MG63 (cell line): ENCODE data around the gene PRXL2A. TPM values are rescaled to one million over a fixed set of nuclear protein-coding genes. Genes with fewer than 3 reads are reported as not detected.
"Not testable (repeated sequence)": the region's sequence is repeated elsewhere in the genome, so short reads cannot be mapped to it uniquely, and the experiment has no call there.

Source experiments
- DNase-seq: peaks from one replicate; pipeline ENCODE4 v3.0.0-alpha.2; 2020
- H3K27me3 ChIP-seq: fragments of 250-450 bp; sonication (Bioruptor Pico); 2 replicates; pipeline ENCODE4 v1.5.1; 2020; ENCODE audit warnings: mild to moderate bottlenecking, moderate library complexity
- H3K36me3 ChIP-seq: fragments of 250-450 bp; sonication (Bioruptor Pico); 2 replicates; pipeline ENCODE4 v1.5.1; 2020; ENCODE audit warnings: mild to moderate bottlenecking, moderate library complexity
- H3K4me3 ChIP-seq: fragments of 250-450 bp; sonication (Bioruptor Pico); 2 replicates; pipeline ENCODE4 v1.5.1; 2020; ENCODE audit warnings: mild to moderate bottlenecking, moderate library complexity
- H3K9me3 ChIP-seq: fragments of 250-450 bp; sonication (Bioruptor Pico); 2 replicates; pipeline ENCODE4 v1.5.1; 2020; ENCODE audit warnings: mild to moderate bottlenecking, moderate library complexity
- total RNA-seq: library from RNA; depleted of rRNA; stranded (reverse); fragments of >200 nt; shearing (Covaris generic); gene quantifications from 2 replicates; pipeline ENCODE4 v1.2.3, GENCODE V29; 2014; ENCODE audit warnings: low replicate concordance; rRNA removed

PRXL2A gene
- total RNA-seq, 1 experiment from 2014 or later = 2.6 TPM

DNA sequence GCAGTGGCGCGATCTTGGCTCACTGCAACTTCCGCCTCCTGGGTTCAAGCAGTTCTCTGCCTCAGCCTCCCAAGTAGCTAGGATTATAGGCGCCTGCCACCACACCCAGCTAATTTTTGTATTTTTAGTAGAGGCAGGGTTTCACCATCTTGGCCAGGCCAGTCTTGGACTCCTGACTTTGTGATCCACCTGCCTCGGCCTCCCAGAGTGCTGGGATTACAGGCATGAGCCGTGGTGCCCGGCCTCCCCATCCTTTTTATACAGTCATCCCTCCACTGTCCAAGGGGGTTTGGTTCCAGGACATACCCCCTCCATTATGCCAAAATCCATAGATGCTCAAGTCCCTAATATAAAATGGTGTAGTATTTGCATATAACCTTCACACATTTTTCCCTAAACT lies 67.3 kb downstream of the PRXL2A start:
- H3K4me3 ChIP-seq, H3K36me3 ChIP-seq, DNase-seq, H3K27me3 ChIP-seq: not testable (repeated sequence)
- peaks cover 13% of the 10 kb centered on the region for H3K9me3 ChIP-seq

- Histone ChIP-seq H3K27me3 (no peaks in the 10 kb centered on the region), H3K9me3 (peaks cover 13% of the 10 kb centered on the region), H3K4me3 (no peak overlapping the region), H3K36me3 (peaks cover 7% of the 10 kb centered on the region)
- no peak for DNase-seq
Observed at GRCh38 chr10:80476685-80477084, 68.3 kb downstream of the PRXL2A start.

DNA sequence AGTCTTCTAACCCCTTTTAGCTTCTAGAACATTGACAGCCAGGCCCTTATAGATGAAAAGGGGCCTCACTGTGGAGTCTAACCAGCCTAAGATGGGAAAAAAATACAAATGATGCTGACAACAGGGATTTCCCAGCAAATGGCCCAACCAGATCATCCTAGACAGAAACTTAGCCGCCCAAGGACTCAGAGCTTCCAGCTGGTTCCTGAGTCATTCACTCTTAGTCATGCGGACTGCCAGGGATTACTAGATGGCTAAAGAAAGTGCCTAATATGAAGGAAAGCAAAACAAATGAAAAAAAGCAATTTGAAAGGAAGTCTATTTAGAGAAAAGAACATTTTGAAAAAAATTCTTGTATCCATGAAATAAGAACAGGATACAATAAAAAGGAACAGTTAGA lies 69.5 kb downstream of the PRXL2A start:
- H3K9me3 ChIP-seq = peaks cover 13% of the 10 kb centered on the region
- peak; percentile 80 for DNase-seq
- no peaks in the 10 kb centered on the region for H3K27me3 ChIP-seq
- H3K36me3 ChIP-seq = peaks cover 7% of the 10 kb centered on the region
- H3K4me3 ChIP-seq = no peak overlapping the region

- not testable (repeated sequence) for H3K4me3 ChIP-seq, H3K27me3 ChIP-seq, DNase-seq, H3K36me3 ChIP-seq
- peaks cover 13% of the 10 kb centered on the region for H3K9me3 ChIP-seq
Observed at GRCh38 chr10:80480373-80480772, 72.0 kb downstream of the PRXL2A start.

DNA sequence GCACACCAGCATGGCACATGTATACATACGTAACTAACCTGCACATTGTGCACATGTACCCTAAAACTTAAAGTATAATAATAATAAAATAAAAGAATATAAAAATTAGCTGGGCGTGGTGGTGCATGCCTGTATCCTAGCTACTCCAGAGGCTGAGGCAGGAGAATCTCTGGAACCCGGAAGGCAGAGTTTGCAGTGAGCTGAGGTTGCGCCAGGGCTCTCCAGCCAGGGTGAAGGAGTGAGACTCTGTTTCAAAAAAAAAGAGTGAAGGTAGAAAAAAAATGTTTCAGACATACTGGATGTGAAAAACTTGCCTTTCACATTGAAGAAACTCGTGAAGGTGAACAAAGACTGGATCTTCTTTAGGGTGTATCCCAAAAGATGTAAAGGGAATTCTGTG lies 72.5 kb downstream of the PRXL2A start:
- Histone ChIP-seq H3K27me3 (no peaks in the 10 kb centered on the region), H3K36me3 (peaks cover 7% of the 10 kb centered on the region), H3K9me3 (peaks cover 13% of the 10 kb centered on the region), H3K4me3 (no peak overlapping the region)
- DNase-seq = no peak

GRCh38 chr10:80484243-80484642 lies 75.9 kb downstream of the PRXL2A start:
- no peak for DNase-seq
- H3K36me3 ChIP-seq = no peaks in the 10 kb centered on the region

GRCh38 chr10:80484676-80485075 lies 76.3 kb downstream of the PRXL2A start:
- no peak for DNase-seq
- Histone ChIP-seq H3K27me3 (no peaks in the 10 kb centered on the region), H3K9me3 (no peaks in the 10 kb centered on the region), H3K4me3 (no peak overlapping the region), H3K36me3 (no peaks in the 10 kb centered on the region)

More at GRCh38 chr10:80484243-80484642, 75.9 kb downstream of the PRXL2A start:
- Histone ChIP-seq H3K4me3 (no peak overlapping the region), H3K27me3 (no peaks in the 10 kb centered on the region), H3K9me3 (no peaks in the 10 kb centered on the region)

GRCh38 chr10:80485076-80485945 lies 77.0 kb downstream of the PRXL2A start:
- no peak for DNase-seq
- no peaks in the 10 kb centered on the region; the same call in 1 of the 2 replicates for H3K36me3 ChIP-seq
- no peaks in the 10 kb centered on the region for H3K9me3 ChIP-seq
- H3K27me3 ChIP-seq = no peaks in the 10 kb centered on the region
- no peak overlapping the region for H3K4me3 ChIP-seq

- Histone ChIP-seq H3K27me3 (no peaks in the 10 kb centered on the region), H3K9me3 (no peaks in the 10 kb centered on the region), H3K36me3 (no peaks in the 10 kb centered on the region; the same call in 1 of the 2 replicates), H3K4me3 (no peak overlapping the region)
- no peak for DNase-seq
Observed at GRCh38 chr10:80485946-80486764, 77.8 kb downstream of the PRXL2A start.

Other genes starting within 250 kb of the PRXL2A start
- 106 and 198 TPM in 2 replicates for gene ANXA11, start 203.0 kb upstream of the PRXL2A start, total RNA-seq
- gene MAT1A, start 118.9 kb upstream of the PRXL2A start, total RNA-seq = not detected in 2 replicates
- gene DYDC1, start 51.8 kb upstream of the PRXL2A start, total RNA-seq = not detected in 2 replicates
- gene DYDC2, start 51.8 kb upstream of the PRXL2A start, total RNA-seq = not detected in 2 replicates
- 6.6 and 10.0 TPM in 2 replicates for gene TSPAN14, start 45.8 kb downstream of the PRXL2A start, total RNA-seq
- not detected in 2 replicates for gene SH2D4B, start 129.4 kb downstream of the PRXL2A start, total RNA-seq